Caco-2 (cell line): ENCODE data around the gene CD300A. TPM values are rescaled to one million over a fixed set of nuclear protein-coding genes. Genes with fewer than 3 reads are reported as not detected.
"Not testable (repeated sequence)": the region's sequence is repeated elsewhere in the genome, so short reads cannot be mapped to it uniquely, and the experiment has no call there.

Experiments
- BruUV-seq: library from RNA; stranded (reverse); fragments of 400-500 nt; replicated peaks from 2 replicates; lab custom pipeline; 2021; lab: Mats Ljungman, UMichigan
- CTCF ChIA-PET: fragments of 300-600 bp; sonication (Branson Sonifier 250); formaldehyde crosslinking; loops from one replicate; lab custom pipeline; 2022; ENCODE audit warnings: antibody characterized with exemption; lab: Charles Lee
- POLR2A ChIA-PET: fragments of 300-600 bp; sonication (Branson Sonifier 250); formaldehyde crosslinking; loops from one replicate; lab custom pipeline; 2022; ENCODE audit warnings: antibody characterized with exemption; lab: Charles Lee
- DNase-seq, 2 experiments: peaks; one replicate each; pipeline versions ENCODE4 v3.0.0 to v3.0.0-alpha.2; 2020 to 2022
- H3K27me3 ChIP-seq: replicated peaks from 2 replicates; pipeline ENCODE4 v1.6.0; 2011; ENCODE audit warnings: low read length; ENCODE audit not compliant: control insufficient read depth, insufficient read depth
- H3K36me3 ChIP-seq: 2 replicates; pipeline ENCODE4 v1.5.1; 2011; ENCODE audit warnings: low read length; ENCODE audit not compliant: control insufficient read depth, insufficient read depth
- H3K4me1 ChIP-seq: fragments of 250-450 bp; sonication (Bioruptor Pico); 2 replicates; pipeline ENCODE4 v1.5.1; 2020; ENCODE audit warnings: mild to moderate bottlenecking
- H3K4me3 ChIP-seq: 2 replicates; pipeline ENCODE4 v1.5.1; 2011; ENCODE audit warnings: low read depth, mild to moderate bottlenecking, control low read depth, low read length
- H3K9me3 ChIP-seq: fragments of 250-450 bp; sonication (Bioruptor Pico); 2 replicates; pipeline ENCODE4 v1.5.1; 2020; ENCODE audit warnings: mild to moderate bottlenecking, moderate library complexity
- H3K27ac Mint-ChIP-seq: one replicate; pipeline ENCODE4 v1.8.0; 2022; ENCODE audit warnings: mixed read lengths; ENCODE audit not compliant: unreplicated experiment
- H3K27me3 Mint-ChIP-seq: one replicate; pipeline ENCODE4 v1.8.0; 2022; ENCODE audit warnings: mixed read lengths; ENCODE audit not compliant: insufficient read depth, unreplicated experiment
- H3K36me3 Mint-ChIP-seq: one replicate; pipeline ENCODE4 v1.8.0; 2022; ENCODE audit warnings: mild to moderate bottlenecking, mixed read lengths; ENCODE audit not compliant: insufficient read depth, unreplicated experiment
- H3K4me1 Mint-ChIP-seq: one replicate; pipeline ENCODE4 v1.8.0; 2022; ENCODE audit warnings: low read depth, mixed read lengths; ENCODE audit not compliant: unreplicated experiment
- H3K4me3 Mint-ChIP-seq: one replicate; pipeline ENCODE4 v1.8.0; 2022; ENCODE audit warnings: mild to moderate bottlenecking, moderate library complexity, mixed read lengths; ENCODE audit not compliant: unreplicated experiment
- H3K9me3 Mint-ChIP-seq: one replicate; pipeline ENCODE4 v1.8.0; 2022; ENCODE audit warnings: mixed read lengths; ENCODE audit not compliant: unreplicated experiment
- intact Hi-C: fragments of 100-400 bp; cut with micrococcal nuclease; formaldehyde crosslinking; loops from one replicate; pipeline ENCODE4 v1.10.0; 2022; ENCODE audit not compliant: unreplicated experiment
- total RNA-seq: library from RNA; stranded (reverse); gene quantifications from 2 replicates; pipeline ENCODE4 v1.2.3, GENCODE V29; 2022
- TF ChIP-seq, protein P1 (sequence below), 2 experiments: fragments of 200-600 bp in 1 of 2; IDR thresholded peaks; 1 replicate in 1 of 2; 2 replicates in 1 of 2; pipeline versions ENCODE4 v1.5.1 to v1.8.0; 2011 to 2022; ENCODE audit warnings: antibody characterized with exemption in 1 of 2, control low read depth in 1 of 2, inconsistent platforms in 1 of 2, low read depth in 1 of 2, low read length in 1 of 2, mild to moderate bottlenecking in 1 of 2, moderate library complexity in 1 of 2; ENCODE audit not compliant: insufficient read depth in 1 of 2, severe bottlenecking in 1 of 2, unreplicated experiment in 1 of 2

The CD300A gene
- total RNA-seq, 1 experiment from 2014 or later = not detected

GRCh38 chr17:74484066-74484465, 17.6 kb downstream of the CD300A start:
- BruUV-seq = no TSS peak
- H3K27me3 ChIP-seq = no peaks in the 10 kb centered on the region

GRCh38 chr17:74485022-74485743, 18.7 kb downstream of the CD300A start:
- TF ChIP-seq, protein P1, sequence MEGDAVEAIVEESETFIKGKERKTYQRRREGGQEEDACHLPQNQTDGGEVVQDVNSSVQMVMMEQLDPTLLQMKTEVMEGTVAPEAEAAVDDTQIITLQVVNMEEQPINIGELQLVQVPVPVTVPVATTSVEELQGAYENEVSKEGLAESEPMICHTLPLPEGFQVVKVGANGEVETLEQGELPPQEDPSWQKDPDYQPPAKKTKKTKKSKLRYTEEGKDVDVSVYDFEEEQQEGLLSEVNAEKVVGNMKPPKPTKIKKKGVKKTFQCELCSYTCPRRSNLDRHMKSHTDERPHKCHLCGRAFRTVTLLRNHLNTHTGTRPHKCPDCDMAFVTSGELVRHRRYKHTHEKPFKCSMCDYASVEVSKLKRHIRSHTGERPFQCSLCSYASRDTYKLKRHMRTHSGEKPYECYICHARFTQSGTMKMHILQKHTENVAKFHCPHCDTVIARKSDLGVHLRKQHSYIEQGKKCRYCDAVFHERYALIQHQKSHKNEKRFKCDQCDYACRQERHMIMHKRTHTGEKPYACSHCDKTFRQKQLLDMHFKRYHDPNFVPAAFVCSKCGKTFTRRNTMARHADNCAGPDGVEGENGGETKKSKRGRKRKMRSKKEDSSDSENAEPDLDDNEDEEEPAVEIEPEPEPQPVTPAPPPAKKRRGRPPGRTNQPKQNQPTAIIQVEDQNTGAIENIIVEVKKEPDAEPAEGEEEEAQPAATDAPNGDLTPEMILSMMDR (IDR thresholded peaks at IDR 0.05; ENCODE audit: insufficient read depth in 1 of 2, low read depth in 1 of 2, low read length in 1 of 2, severe bottlenecking in 1 of 2, unreplicated experiment in 1 of 2) = no peak
- no TSS peak for BruUV-seq
- ChIA-PET POLR2A (no interaction called here), CTCF (no interaction called here)
- no peak overlapping the region for H3K4me3 Mint-ChIP-seq
- Histone ChIP-seq H3K27me3 (no peaks in the 10 kb centered on the region), H3K9me3 (no peaks in the 10 kb centered on the region), H3K4me1 (no peaks in the 10 kb centered on the region), H3K36me3 (no peaks in the 10 kb centered on the region), H3K4me3 (no peak overlapping the region)
- no peaks in the 10 kb centered on the region for H3K36me3 Mint-ChIP-seq
- no peaks in the 10 kb centered on the region for H3K4me1 Mint-ChIP-seq
- H3K27ac Mint-ChIP-seq = no peak overlapping the region
- peaks cover 9% of the 10 kb centered on the region for H3K9me3 Mint-ChIP-seq
- intact Hi-C loops = no loop called here
- DNase-seq = no peak
- peaks cover 28% of the 10 kb centered on the region for H3K27me3 Mint-ChIP-seq

More at GRCh38 chr17:74484066-74484465, 17.6 kb downstream of the CD300A start:
- POLR2A ChIA-PET = no interaction called here
- Mint-ChIP-seq H3K9me3 (peaks cover 4% of the 10 kb centered on the region), H3K27me3 (peaks cover 29% of the 10 kb centered on the region), H3K4me1 (no peaks in the 10 kb centered on the region), H3K27ac (no peak overlapping the region), H3K36me3 (no peaks in the 10 kb centered on the region), H3K4me3 (no peak overlapping the region)
- intact Hi-C loops = no loop called here
- no peak for DNase-seq
- no peaks in the 10 kb centered on the region for H3K9me3 ChIP-seq
- H3K4me1 ChIP-seq = no peaks in the 10 kb centered on the region
- no peak overlapping the region for H3K4me3 ChIP-seq
- no peaks in the 10 kb centered on the region for H3K36me3 ChIP-seq
- CTCF ChIA-PET = interaction anchor here (0.6 to 1.3 kb wide), 2 partner anchors 24 to 116 kb away, joined by 4 to 5 read pairs; no protein-coding TSS in a partner anchor
- TF ChIP-seq, protein P1 (IDR thresholded peaks at IDR 0.05; ENCODE audit: insufficient read depth in 1 of 2, low read depth in 1 of 2, low read length in 1 of 2, severe bottlenecking in 1 of 2, unreplicated experiment in 1 of 2) = no peak

DNA sequence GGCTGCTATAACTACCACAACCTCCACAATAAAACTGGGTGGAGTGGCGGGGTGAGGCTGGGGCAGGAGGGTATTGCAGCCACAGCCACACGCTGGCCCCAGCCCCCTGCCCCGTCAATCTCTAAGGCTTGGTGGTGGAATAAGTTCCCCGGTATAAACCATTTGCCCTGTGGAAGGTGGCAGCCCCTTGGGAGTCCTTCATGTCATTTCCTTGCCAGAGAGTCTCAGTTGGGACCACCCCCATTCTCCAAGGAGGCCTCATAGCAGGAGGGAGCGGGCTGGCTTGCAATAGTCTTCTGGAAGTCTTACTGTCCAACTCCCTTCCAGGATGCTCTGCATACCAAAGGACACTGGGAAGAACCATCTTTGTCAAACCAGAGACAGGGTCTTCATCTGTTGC, 19.4 kb downstream of the CD300A start:
- H3K4me1 Mint-ChIP-seq = no peaks in the 10 kb centered on the region
- H3K27ac Mint-ChIP-seq = no peak overlapping the region
- H3K4me3 Mint-ChIP-seq = no peak overlapping the region
- Histone ChIP-seq H3K4me1 (no peaks in the 10 kb centered on the region), H3K4me3 (no peak overlapping the region), H3K36me3 (no peaks in the 10 kb centered on the region), H3K9me3 (no peaks in the 10 kb centered on the region), H3K27me3 (no peaks in the 10 kb centered on the region)
- peaks cover 9% of the 10 kb centered on the region for H3K9me3 Mint-ChIP-seq
- H3K36me3 Mint-ChIP-seq = no peaks in the 10 kb centered on the region
- intact Hi-C loops = no loop called here
- TF ChIP-seq, protein P1 (IDR thresholded peaks at IDR 0.05; ENCODE audit: insufficient read depth in 1 of 2, low read depth in 1 of 2, low read length in 1 of 2, severe bottlenecking in 1 of 2, unreplicated experiment in 1 of 2) = no peak
- peaks cover 25% of the 10 kb centered on the region for H3K27me3 Mint-ChIP-seq
- no peak for DNase-seq
- no TSS peak for BruUV-seq
- ChIA-PET POLR2A (no interaction called here), CTCF (no interaction called here)

DNA sequence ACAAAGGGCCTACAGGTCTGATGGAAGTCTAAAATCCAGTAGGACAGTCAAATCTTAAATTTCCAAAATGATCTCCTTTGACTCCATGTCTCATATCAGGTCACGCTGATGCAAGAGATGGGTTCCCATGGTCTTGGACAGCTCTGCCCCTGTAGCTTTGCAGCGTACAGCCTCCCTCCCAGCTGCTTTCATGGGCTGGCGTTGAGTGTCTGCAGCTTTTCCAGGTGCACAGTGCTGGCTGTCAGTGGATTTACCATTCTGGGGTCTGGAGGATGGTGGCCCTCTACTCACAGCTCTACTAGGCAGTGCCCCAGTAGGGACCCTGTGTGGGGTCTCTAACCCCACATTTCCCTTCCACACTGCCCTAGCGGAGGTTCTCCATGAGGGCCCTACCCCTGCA, 21.8 kb downstream of the CD300A start:
- DNase-seq, H3K9me3 Mint-ChIP-seq, BruUV-seq, POLR2A ChIA-PET, H3K36me3 Mint-ChIP-seq, H3K4me3 Mint-ChIP-seq, H3K36me3 ChIP-seq, H3K4me1 Mint-ChIP-seq, CTCF ChIA-PET, H3K9me3 ChIP-seq, H3K4me1 ChIP-seq, H3K27me3 ChIP-seq, H3K27ac Mint-ChIP-seq, intact Hi-C loops, H3K4me3 ChIP-seq: not testable (repeated sequence)
- peaks cover 10% of the 10 kb centered on the region for H3K27me3 Mint-ChIP-seq
